Kidney epithelial cell (primary cell): ENCODE measurements around the gene PSMB7. TPM values are rescaled to one million over a fixed set of nuclear protein-coding genes. Genes with fewer than 3 reads are reported as not detected.

Experiments
- DNase-seq: peaks from one replicate; pipeline ENCODE4 v3.0.0-alpha.2; 2010; ENCODE audit warnings: low read depth
- H3K27me3 ChIP-seq: 2 replicates; pipeline ENCODE4 v1.6.0; 2011; ENCODE audit warnings: low read length; ENCODE audit not compliant: control insufficient read depth, insufficient read depth
- H3K36me3 ChIP-seq: 2 replicates; pipeline ENCODE4 v1.5.1; 2011; ENCODE audit warnings: low read length; ENCODE audit not compliant: control insufficient read depth, insufficient read depth
- H3K4me3 ChIP-seq: 2 replicates; pipeline ENCODE4 v1.5.1; 2011; ENCODE audit warnings: low read depth, mild to moderate bottlenecking, control low read depth, low read length
- total RNA-seq: library from RNA; depleted of rRNA; stranded (reverse); fragments of >200 nt; gene quantifications from 2 replicates; pipeline ENCODE4 v1.2.3, GENCODE V29; 2015
- TF ChIP-seq, protein P1 (sequence below): IDR thresholded peaks from 2 replicates; pipeline ENCODE4 v1.5.1; 2011; ENCODE audit warnings: mild to moderate bottlenecking, moderate library complexity, low read length, control low read depth, inconsistent platforms; ENCODE audit not compliant: insufficient read depth, poor library complexity, severe bottlenecking

Gene PSMB7
- total RNA-seq, 1 donor from 2014 or later, result 419 TPM

DNA sequence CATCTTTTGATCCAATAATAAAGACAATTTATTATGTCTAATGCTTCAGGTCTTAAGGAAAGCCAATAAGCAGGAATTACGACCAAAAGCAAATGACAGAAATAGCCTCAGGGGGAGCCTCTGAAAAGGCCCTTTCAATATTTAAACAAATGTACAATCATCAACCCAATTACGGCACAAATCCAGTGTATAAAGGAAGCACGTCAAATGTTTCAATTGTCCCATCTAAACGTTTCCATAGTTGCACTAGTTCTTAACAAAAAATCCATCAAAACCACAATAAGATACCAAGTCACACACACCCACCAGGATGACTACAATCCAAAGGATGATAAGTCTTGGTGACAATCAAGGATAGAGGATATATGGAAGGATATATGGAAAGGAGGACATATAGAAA lies 41.9 kb downstream of the PSMB7 start:
- H3K27me3 ChIP-seq, result no peaks in the 10 kb centered on the region
- TF ChIP-seq, protein P1, sequence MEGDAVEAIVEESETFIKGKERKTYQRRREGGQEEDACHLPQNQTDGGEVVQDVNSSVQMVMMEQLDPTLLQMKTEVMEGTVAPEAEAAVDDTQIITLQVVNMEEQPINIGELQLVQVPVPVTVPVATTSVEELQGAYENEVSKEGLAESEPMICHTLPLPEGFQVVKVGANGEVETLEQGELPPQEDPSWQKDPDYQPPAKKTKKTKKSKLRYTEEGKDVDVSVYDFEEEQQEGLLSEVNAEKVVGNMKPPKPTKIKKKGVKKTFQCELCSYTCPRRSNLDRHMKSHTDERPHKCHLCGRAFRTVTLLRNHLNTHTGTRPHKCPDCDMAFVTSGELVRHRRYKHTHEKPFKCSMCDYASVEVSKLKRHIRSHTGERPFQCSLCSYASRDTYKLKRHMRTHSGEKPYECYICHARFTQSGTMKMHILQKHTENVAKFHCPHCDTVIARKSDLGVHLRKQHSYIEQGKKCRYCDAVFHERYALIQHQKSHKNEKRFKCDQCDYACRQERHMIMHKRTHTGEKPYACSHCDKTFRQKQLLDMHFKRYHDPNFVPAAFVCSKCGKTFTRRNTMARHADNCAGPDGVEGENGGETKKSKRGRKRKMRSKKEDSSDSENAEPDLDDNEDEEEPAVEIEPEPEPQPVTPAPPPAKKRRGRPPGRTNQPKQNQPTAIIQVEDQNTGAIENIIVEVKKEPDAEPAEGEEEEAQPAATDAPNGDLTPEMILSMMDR, result no peak
- DNase-seq, result no peak
- no peak overlapping the region for H3K4me3 ChIP-seq
- H3K36me3 ChIP-seq, result no peaks in the 10 kb centered on the region

GRCh38 chr9:124372038-124372437 lies 43.2 kb downstream of the PSMB7 start:
- DNase-seq, result no peak
- TF ChIP-seq, protein P1, result no peak
- no peak overlapping the region for H3K4me3 ChIP-seq
- H3K36me3 ChIP-seq, result no peaks in the 10 kb centered on the region
- no peaks in the 10 kb centered on the region for H3K27me3 ChIP-seq

DNA sequence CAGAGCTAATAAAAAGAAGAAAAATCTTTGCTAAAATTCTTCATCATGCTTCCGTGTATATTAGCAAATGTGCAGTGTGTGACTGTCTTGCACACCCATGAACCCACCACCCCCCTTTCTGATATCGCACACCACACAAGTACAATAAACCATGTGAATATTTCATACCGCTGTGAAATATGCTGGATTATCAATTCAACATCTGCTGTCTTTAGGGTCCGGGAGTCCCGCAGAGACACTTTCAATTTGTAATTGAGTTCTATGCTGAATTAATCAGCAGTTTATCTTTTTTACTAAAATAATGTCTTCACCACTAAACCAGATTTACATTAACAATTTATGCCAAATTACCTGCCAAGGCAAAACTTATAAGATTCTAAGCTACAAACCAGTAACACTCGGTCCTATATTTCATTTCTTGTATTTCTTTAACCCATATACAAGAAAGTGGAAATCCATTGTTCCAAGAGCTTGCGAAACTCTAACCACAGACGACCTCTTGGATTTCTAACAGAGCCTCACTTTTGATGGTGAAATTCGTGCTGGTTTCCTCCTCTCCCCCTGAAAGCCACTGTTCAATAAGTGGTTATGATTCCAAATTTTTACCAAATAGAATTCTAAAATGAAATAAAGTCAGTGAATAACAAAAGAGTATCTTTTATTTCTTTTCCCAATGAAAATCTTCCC lies 44.2 kb downstream of the PSMB7 start:
- no peaks in the 10 kb centered on the region for H3K27me3 ChIP-seq
- H3K36me3 ChIP-seq, result no peaks in the 10 kb centered on the region
- no peak overlapping the region for H3K4me3 ChIP-seq
- DNase-seq, result no peak
- TF ChIP-seq, protein P1, result no peak

DNA sequence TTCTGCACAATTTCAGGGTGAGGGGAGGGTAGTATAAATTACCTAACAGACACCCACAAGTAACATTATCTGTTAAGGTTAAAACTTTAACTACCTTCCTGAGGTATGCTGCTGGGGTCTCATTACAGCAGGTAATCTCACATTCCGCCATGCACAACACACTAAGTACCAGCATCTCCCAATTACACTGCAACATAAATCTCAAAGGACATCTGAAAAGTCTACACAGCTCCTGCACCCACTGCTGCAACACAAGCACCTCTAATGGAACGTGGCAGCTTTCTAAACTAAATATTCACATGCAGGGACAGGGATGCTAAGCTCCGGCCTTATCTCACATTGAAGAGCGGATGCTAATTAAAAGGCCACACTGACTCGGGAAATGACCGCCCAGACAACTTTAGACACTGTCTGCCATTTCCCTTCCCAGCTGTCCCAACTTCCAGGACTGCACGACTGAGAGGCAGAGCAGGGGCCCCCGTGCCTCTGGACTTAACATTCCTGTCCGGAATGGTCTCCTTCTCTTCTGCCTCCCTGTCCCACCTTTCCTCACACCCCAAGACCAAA lies 45.9 kb downstream of the PSMB7 start:
- DNase-seq, result no peak
- TF ChIP-seq, protein P1, result no peak
- no peak overlapping the region for H3K4me3 ChIP-seq
- no peaks in the 10 kb centered on the region for H3K36me3 ChIP-seq
- H3K27me3 ChIP-seq, result no peaks in the 10 kb centered on the region

GRCh38 chr9:124368692-124369091 lies 46.5 kb downstream of the PSMB7 start:
- TF ChIP-seq, protein P1, result no peak
- Histone ChIP-seq H3K36me3 (no peaks in the 10 kb centered on the region), H3K27me3 (no peaks in the 10 kb centered on the region), H3K4me3 (no peak overlapping the region)
- no peak for DNase-seq
